Spleen (tissue), 11 donors: ENCODE results near the gene TMBIM4. TPM values are rescaled to one million over a fixed set of nuclear protein-coding genes. Genes with fewer than 3 reads are reported as not detected.

Experiments
- DNase-seq: peaks from one replicate; pipeline ENCODE4 v3.0.0-alpha.2; 2020
- H3K27ac ChIP-seq, 8 donors: fragments of 200-600 bp; sonication (generic) in 7 of 8; 1 replicate in 4 of 8; 2 replicates in 4 of 8; pipeline versions ENCODE4 v1.5.0 to v1.8.0; 2016 to 2021; ENCODE audit warnings: inconsistent platforms in 4 of 8, mild to moderate bottlenecking in 4 of 8, moderate library complexity in 1 of 8
- H3K27me3 ChIP-seq, 7 donors: fragments of 200-600 bp; sonication (generic) in 6 of 7; replicated peaks in 1 of 7; 1 replicate in 4 of 7; 2 replicates in 3 of 7; pipeline versions ENCODE4 v1.5.0 to v1.8.0; 2016 to 2021; ENCODE audit warnings: inconsistent platforms in 3 of 7, mild to moderate bottlenecking in 1 of 7
- H3K36me3 ChIP-seq, 6 donors: fragments of 200-600 bp; sonication (generic) in 5 of 6; 1 replicate in 4 of 6; 2 replicates in 2 of 6; pipeline versions ENCODE4 v1.5.0 to v1.8.0; 2016 to 2021; ENCODE audit warnings: inconsistent platforms in 2 of 6
- H3K4me1 ChIP-seq, 6 donors: fragments of 200-600 bp; sonication (generic) in 5 of 6; 1 replicate in 3 of 6; 2 replicates in 3 of 6; pipeline versions ENCODE4 v1.5.0 to v1.8.0; 2016 to 2021; ENCODE audit warnings: inconsistent platforms in 3 of 6
- H3K4me3 ChIP-seq, 8 donors: fragments of 200-600 bp; sonication (generic) in 7 of 8; 1 replicate in 4 of 8; 2 replicates in 4 of 8; pipeline versions ENCODE4 v1.5.0 to v1.8.0; 2016 to 2021; ENCODE audit warnings: inconsistent platforms in 4 of 8, mild to moderate bottlenecking in 4 of 8, moderate library complexity in 2 of 8
- H3K9me3 ChIP-seq, 8 donors: fragments of 200-600 bp; sonication (generic) in 7 of 8; 1 replicate in 4 of 8; 2 replicates in 4 of 8; pipeline versions ENCODE4 v1.5.0 to v1.8.0; 2016 to 2021; ENCODE audit warnings: inconsistent platforms in 4 of 8
- CTCF ChIP-seq, 11 experiments: fragments of 200-600 bp in 7 of 11; fragments of 450-650 bp in 4 of 11; sonication (generic) in 4 of 11; IDR thresholded peaks in 8 of 11; conservative IDR thresholded peaks in 3 of 11; 1 replicate in 7 of 11; 2 replicates in 4 of 11; pipeline versions ENCODE4 v1.4.0 to v1.8.0; 2016 to 2021; ENCODE audit warnings: antibody characterized with exemption in 11 of 11, inconsistent platforms in 4 of 11, mild to moderate bottlenecking in 1 of 11
- POLR2A ChIP-seq, 3 donors: fragments of 450-650 bp; IDR thresholded peaks; one replicate each; pipeline ENCODE4 v1.5.1; 2017; ENCODE audit warnings: antibody characterized with exemption in 3 of 3, mild to moderate bottlenecking in 1 of 3
- POLR2AphosphoS5 ChIP-seq, 3 donors: sonication (generic); formaldehyde crosslinking; IDR thresholded peaks; one replicate each; pipeline ENCODE4 v1.5.1; 2017; ENCODE audit warnings: antibody characterized with exemption in 3 of 3
- WGBS, 5 donors: extraction: QIAGEN DNeasy Blood & Tissue Kit in 3 of 5; methylation state at CpG; one replicate each; pipeline versions ENCODE4 v1.1.5 to v1.1.7; 2013 to 2018; 5-methylcytosine and 5-hydroxymethylcytosine counted together
- intact Hi-C: fragments of 100-400 bp; cut with DNase I; formaldehyde crosslinking; loops from one replicate; pipeline ENCODE4 v1.15.0; 2023; ENCODE audit warnings: low total_unique reads
- polyA plus RNA-seq, 3 donors: library from polyadenylated mRNA; stranded (reverse); fragments of 200-250 nt; gene quantifications; one replicate each; pipeline ENCODE4 v1.2.1, GENCODE V29; 2013
- total RNA-seq, 7 donors: library from RNA; depleted of rRNA in 3 of 7; stranded (reverse); fragments of >200 nt in 3 of 7; fragmentation: NEBNext Ultra II Directional in 4 of 7; extraction: Animal tissue kit (Norgen Biotek cat#: 25700) in 4 of 7; gene quantifications; one replicate each; pipeline versions ENCODE4 v1.1.0 to v1.2.1, GENCODE V29; 2016 to 2021
- donor health status: healthy with polysubstance abuse.
- donor health status: DM: no; HTN: no; CAD: no; lungs with moderate emphysema.
- donor health status: DM: no; HTN: no; CAD: no.
- donor health status: Bipolar disorder and iron deficiency.
- donor health status: healthy.
- donor health status: DM: no; HTN: no; CAD: no.
- donor health status: DM: yes; HTN: yes; CAD: no.

TMBIM4 gene
- total and polyA plus RNA-seq, 10 donors = 93.4 to 257 (median 132) TPM

- H3K9me3 ChIP-seq = no peaks in the 10 kb centered on the region
- no peak overlapping the region for H3K27ac ChIP-seq
- H3K36me3 ChIP-seq = peaks cover 0 to 55% (median 20%) of the 10 kb centered on the region in 6 donors
- no peak overlapping the region for H3K4me3 ChIP-seq
- DNase-seq = no peak
- TF ChIP-seq POLR2A (IDR thresholded peaks at IDR 0.05) = no peak
- TF ChIP-seq CTCF (IDR thresholded peaks at IDR 0.05 in 8 of 11, conservative IDR thresholded peaks at IDR 0.05 in 3 of 11) = no peak
- no peak for TF ChIP-seq POLR2AphosphoS5 (IDR thresholded peaks at IDR 0.05)
- H3K4me1 ChIP-seq = peaks cover 0 to 64% (median 11%) of the 10 kb centered on the region in 6 donors
- intact Hi-C loops = no loop called here
- WGBS, 5 donors = 88 to 97% (median 95%) methylated on average over 2 of the region's 2 CpGs
- H3K27me3 ChIP-seq = no peaks in the 10 kb centered on the region
Measured at GRCh38 chr12:66156654-66157053, 13.1 kb downstream of the TMBIM4 start.

- Histone ChIP-seq H3K36me3 (peaks cover 0 to 57% (median 23%) of the 10 kb centered on the region in 6 donors), H3K4me1 (peaks cover 0 to 53% (median 9%) of the 10 kb centered on the region in 6 donors), H3K27me3 (no peaks in the 10 kb centered on the region), H3K4me3 (no peak overlapping the region), H3K9me3 (no peaks in the 10 kb centered on the region), H3K27ac (no peak overlapping the region)
- DNase-seq = no peak
- no peak for TF ChIP-seq POLR2AphosphoS5 (IDR thresholded peaks at IDR 0.05)
- TF ChIP-seq POLR2A (IDR thresholded peaks at IDR 0.05) = no peak
- TF ChIP-seq CTCF (IDR thresholded peaks at IDR 0.05 in 8 of 11, conservative IDR thresholded peaks at IDR 0.05 in 3 of 11) = no peak
- intact Hi-C loops = no loop called here
Measured at GRCh38 chr12:66154776-66155175, 15.0 kb downstream of the TMBIM4 start.

GRCh38 chr12:66152732-66153131, 17.1 kb downstream of the TMBIM4 start:
- H3K27me3 ChIP-seq = no peaks in the 10 kb centered on the region
- 80 to 96% (median 93%) methylated on average over 1 of the region's 1 CpG for WGBS, 5 donors
- H3K4me3 ChIP-seq = no peak overlapping the region
- peaks cover 0 to 38% (median 5%) of the 10 kb centered on the region in 6 donors for H3K4me1 ChIP-seq
- intact Hi-C loops = no loop called here
- TF ChIP-seq POLR2A (IDR thresholded peaks at IDR 0.05) (no peak), POLR2AphosphoS5 (IDR thresholded peaks at IDR 0.05) (no peak), CTCF (IDR thresholded peaks at IDR 0.05 in 8 of 11, conservative IDR thresholded peaks at IDR 0.05 in 3 of 11) (no peak)
- H3K36me3 ChIP-seq = peaks cover 0 to 62% (median 25%) of the 10 kb centered on the region in 6 donors
- no peak for DNase-seq
- H3K9me3 ChIP-seq = no peaks in the 10 kb centered on the region
- H3K27ac ChIP-seq = no peak overlapping the region

- WGBS, 5 donors = 58 to 69% (median 66%) methylated on average over 5 of the region's 5 CpGs
- peak overlapping the region in 7 of 8 donors; percentile 11 to 77 (median 46) for H3K27ac ChIP-seq
- DNase-seq = no peak
- intact Hi-C loops = no loop called here
- TF ChIP-seq POLR2AphosphoS5 (IDR thresholded peaks at IDR 0.05) (peak in 1 of 3 donors; percentile 26), POLR2A (IDR thresholded peaks at IDR 0.05) (no peak), CTCF (IDR thresholded peaks at IDR 0.05 in 8 of 11, conservative IDR thresholded peaks at IDR 0.05 in 3 of 11) (peak in 6 of 11 experiments; percentile 10 to 53 (median 32))
- H3K4me1 ChIP-seq = peaks cover 7 to 49% (median 20%) of the 10 kb centered on the region in 6 donors
- no peaks in the 10 kb centered on the region for H3K27me3 ChIP-seq
- H3K4me3 ChIP-seq = no peak overlapping the region
- peaks cover 0 to 85% (median 33%) of the 10 kb centered on the region in 6 donors for H3K36me3 ChIP-seq
- no peaks in the 10 kb centered on the region for H3K9me3 ChIP-seq
Measured at GRCh38 chr12:66149702-66150398, 19.9 kb downstream of the TMBIM4 start.
